NCI-H2196 (cell line): ENCODE measurements around the gene NPEPL1.
"Not testable (repeated sequence)": the region's sequence is repeated elsewhere in the genome, so short reads cannot be mapped to it uniquely, and the experiment has no call there.

Experiments used
- DNase-seq: peaks from one replicate; lab custom pipeline; 2025; ENCODE audit not compliant: unreplicated experiment; lab: John Stamatoyannopoulos, UW

NPEPL1 gene

GRCh38 chr20:58712806-58713731, 20.5 kb downstream of the NPEPL1 start:
- DNase-seq, result no peak

DNA sequence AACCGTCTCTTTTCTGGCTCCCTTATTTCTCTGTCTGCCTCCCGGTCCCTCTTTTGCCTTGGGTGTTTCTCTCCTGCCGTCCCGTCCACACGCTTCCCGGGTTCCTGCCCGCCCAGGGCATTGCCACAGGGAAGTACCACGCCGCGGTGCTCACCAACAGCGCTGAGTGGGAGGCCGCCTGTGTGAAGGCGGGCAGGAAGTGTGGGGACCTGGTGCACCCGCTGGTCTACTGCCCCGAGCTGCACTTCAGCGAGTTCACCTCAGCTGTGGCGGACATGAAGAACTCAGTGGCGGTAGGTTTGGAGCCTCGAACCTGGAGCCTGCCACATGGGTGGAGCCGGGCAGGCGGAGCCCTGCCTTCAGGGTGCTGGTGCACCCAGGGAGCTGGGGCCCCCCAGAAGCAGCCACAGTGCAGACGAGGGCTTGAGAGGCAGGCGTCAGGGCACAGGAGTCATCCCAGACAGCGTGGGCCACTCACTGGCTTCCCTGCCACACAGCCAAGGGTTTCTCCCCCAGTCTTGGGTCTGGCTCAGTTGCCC, 21.3 kb downstream of the NPEPL1 start:
- DNase-seq, result no peak

GRCh38 chr20:58714340-58714922, 21.8 kb downstream of the NPEPL1 start:
- no peak for DNase-seq

- DNase-seq, result no peak
Measured at GRCh38 chr20:58714923-58715351, 22.3 kb downstream of the NPEPL1 start.

GRCh38 chr20:58715391-58715800, 22.8 kb downstream of the NPEPL1 start:
- DNase-seq, result no peak

GRCh38 chr20:58715801-58716475, 23.3 kb downstream of the NPEPL1 start:
- no peak for DNase-seq

DNA sequence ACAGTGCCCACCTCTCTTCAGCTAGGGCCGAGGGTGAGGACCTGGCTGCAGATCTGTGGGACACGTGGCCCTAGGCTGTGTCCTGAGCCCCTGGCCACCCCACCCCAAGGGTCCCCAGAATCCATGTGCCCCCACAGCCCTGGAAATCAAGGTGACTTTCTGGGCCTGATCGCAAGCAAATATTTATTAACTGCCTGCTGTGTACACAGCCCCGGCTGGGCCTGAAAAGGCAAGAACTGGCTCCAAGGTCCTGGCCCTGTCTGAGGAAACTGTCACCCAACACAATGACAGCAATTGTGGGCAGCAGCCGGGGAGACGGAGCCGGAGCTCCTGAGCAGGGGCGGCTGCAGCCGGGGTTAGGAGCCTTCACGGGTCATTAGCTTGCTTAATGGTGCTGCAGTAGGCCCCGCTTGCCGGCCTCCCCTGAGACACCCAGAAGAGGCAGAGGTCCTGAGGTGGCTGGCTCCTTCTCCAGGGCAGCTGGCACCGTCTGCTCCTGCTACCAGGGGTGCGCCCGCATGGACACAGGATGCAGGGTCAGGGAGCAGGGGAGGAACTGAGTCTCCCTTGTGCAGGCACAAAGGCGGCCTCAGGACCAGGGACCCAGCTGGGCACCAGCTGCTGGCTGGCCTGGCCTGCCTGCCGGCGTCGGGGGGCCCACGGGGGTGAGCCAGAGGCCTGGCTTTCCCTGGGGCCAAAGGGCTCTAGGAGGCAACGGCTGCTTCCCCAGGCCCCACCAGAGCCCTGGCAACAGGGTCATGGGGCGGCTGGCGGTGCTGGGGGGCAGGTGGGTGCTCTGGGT, 24.1 kb downstream of the NPEPL1 start:
- DNase-seq, result no peak

DNA sequence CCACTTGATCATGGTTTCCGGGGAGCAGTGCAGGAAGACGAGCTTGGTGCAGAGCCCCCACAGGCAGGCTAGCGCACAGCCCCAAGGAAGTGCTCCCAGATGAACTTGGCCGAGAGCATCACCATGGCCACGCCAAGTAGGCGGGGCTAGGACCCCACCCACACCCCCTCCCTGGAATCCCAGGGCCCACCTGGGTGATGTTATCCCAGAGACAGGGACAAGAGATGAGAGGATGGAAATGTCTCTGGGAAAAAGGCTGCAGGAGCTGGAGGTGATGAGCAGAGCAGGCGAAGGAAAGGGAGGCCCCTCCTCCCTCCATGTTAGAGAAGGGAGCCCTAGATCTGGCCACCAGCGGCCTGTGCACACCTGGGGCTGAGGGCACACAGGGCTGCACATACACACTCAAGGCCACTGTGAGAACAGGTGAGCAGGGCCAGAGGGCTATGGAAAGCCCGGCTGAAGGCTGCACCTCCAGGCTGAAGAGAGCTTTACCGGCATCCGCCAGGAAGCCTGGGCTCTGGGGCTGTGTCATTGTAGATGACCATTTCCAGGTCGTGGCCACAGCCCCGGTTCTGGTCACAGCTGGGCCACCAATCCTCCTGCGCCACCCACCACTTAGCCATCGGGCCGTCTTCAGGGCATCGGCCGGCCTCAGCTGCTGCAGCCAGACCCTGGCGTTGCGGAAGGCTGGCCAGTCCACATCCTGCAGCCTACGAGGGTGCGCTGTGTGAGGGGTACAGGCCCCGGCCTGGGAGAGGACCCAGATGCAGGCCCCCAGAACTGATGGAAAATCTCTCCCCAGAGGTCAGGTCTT, 24.9 kb downstream of the NPEPL1 start:
- no peak for DNase-seq

DNA sequence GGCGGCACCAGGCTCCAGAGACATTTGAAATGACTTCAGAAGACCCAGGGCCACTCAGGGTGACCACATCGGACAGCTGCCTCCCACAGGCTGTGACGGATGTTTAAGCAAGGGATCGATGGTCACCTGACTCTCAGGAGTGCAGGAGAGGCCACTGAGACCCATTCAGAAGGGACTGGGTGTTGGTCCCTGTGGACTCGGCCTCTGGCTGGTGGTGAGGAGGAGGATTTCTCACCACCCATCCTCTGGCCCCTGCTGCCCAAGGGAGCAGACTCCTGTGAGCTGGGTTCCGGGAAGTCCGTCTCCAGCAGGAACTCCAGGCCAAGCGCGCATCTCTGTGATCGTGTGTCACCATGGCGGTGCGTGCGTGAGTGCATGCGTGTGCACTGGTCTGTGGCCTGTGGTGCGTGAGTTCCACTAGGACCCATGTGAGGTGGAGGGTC, 25.5 kb downstream of the NPEPL1 start:
- DNase-seq, result no peak

DNA sequence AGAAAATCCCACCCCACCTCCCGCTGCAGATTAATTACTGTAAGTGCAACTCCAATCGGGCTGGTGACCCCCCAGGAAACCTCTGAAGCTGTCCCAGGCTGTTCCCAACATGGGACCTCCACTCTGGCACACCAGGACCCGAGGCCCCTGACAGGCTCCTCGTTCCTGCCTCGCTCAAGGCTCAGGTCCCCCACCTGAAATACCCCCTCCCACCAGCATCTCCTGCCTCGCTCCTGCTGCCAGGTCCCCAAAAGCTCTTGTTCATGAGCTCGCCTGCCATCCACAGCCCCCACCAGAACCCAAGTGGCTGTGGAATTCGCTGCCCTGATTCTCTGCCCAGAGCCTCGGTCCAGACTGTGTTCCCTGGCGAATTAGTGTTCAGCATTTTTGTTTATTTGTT, 26.1 kb downstream of the NPEPL1 start:
- no peak for DNase-seq

- no peak for DNase-seq
Measured at GRCh38 chr20:58719258-58719657, 26.7 kb downstream of the NPEPL1 start.

GRCh38 chr20:58719971-58720371, 27.4 kb downstream of the NPEPL1 start:
- no peak for DNase-seq

GRCh38 chr20:58720890-58721289, 28.3 kb downstream of the NPEPL1 start:
- no peak for DNase-seq

- DNase-seq, result no peak
Measured at GRCh38 chr20:58721951-58722778, 29.6 kb downstream of the NPEPL1 start.

DNA sequence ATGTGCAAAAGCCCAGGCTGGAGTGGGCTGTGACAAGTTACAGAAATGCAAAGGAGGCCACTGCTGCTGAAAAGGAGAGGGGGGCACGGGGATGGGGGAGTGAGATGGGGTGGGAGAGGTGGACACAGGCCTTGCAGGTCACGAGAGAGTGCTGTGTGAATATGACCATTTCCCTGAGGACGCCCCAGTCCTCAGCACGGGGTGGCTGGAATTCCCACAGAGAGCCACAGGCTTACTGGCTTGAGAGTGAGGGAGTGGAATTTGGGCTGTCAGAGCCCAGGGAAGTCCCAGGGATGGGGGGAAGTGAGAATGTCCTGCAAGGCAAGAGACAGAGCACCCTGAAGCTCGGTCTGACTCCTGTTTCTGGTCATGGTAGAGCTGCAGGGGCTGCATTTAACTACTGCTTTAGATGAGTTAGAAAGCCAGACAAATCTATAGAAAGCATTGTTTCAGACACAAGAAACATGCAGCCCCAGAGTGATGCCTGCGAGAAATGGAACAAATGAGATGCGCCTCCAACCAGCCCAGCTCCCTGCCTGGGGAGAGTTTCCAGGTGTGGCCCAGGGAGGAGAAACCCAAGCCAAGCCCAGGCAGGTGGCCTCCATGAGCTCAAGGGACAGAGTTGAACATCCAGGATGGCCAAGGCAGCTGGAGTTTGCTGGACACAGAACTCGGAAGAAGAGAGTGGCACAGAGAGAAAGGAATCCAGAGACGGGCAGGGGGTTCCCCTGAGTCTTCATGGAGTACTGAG, 30.5 kb downstream of the NPEPL1 start:
- no peak for DNase-seq

DNA sequence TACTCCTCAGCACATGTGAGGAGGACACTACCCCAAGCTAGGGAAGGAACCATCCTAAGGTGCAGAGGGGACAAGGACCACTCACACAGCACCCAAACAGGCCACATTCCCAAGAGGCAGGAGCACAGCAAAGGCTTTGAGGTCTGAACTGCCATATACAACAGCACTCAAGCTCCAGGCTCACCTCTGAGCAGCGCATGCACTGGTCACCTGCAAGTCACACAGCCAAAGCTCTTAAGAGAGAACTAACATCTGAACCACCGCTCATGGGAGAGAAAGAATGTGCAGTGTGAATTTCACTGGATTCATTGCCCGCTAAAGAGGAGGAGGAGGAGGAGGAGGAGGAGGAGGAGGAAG, 31.0 kb downstream of the NPEPL1 start:
- DNase-seq, result no peak

DNA sequence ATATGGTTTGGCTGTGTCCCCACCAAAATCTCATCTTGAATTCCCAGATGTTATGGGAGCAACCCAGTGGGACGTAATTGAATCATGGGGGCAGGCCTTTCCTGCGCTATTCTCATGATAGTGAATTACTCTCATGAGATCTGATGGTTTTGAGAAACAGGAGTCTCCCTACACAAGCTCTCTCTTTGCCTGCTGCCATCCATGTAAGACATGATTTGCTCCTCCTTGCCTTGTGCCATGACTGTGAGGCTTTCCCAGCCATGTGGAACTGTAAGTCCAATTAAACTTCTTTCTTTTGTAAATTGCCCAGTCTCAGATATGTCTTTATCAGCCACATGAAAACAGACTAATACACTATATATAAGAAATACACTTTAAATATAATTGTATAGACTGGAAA, 33.6 kb downstream of the NPEPL1 start:
- DNase-seq, result not testable (repeated sequence)

- DNase-seq, result no peak
Measured at GRCh38 chr20:58731192-58731591, 38.6 kb downstream of the NPEPL1 start.
